Measurements from ENCODE around the gene SLC13A5. TPM values are rescaled to one million over a fixed set of nuclear protein-coding genes. Genes with fewer than 3 reads are reported as not detected.
"Not testable (repeated sequence)": the region's sequence is repeated elsewhere in the genome, so short reads cannot be mapped to it uniquely, and the experiment has no call there.

Gene SLC13A5
- polyA plus RNA-seq, 3 donors = not detected

- peaks cover 11% of the 10 kb centered on the region for H3K4me1 Mint-ChIP-seq
- Histone ChIP-seq H3K27me3 (ENCODE audit: control insufficient read depth in 2 of 2, insufficient read depth in 2 of 2, low read length in 2 of 2) (peaks cover 0 to 20% of the 10 kb centered on the region in 2 donors), H3K4me2 (replicated peaks; ENCODE audit: extremely low read depth, low read length, poor library complexity, severe bottlenecking) (no peak overlapping the region), H3K79me2 (ENCODE audit: insufficient read depth, low read length) (no peaks in the 10 kb centered on the region), H3K27ac (ENCODE audit: low read depth in 1 of 2, low read length in 2 of 2) (no peak overlapping the region), H3K36me3 (replicated peaks in 1 of 2; ENCODE audit: control insufficient read depth in 1 of 2, insufficient read depth in 2 of 2, low read length in 2 of 2) (no peaks in the 10 kb centered on the region), H2AFZ (ENCODE audit: insufficient read depth, low read depth, low read length, poor library complexity, severe bottlenecking) (no peak overlapping the region), H3K9me3 (replicated peaks in 1 of 2; ENCODE audit: control insufficient read depth in 1 of 2, insufficient read depth in 1 of 2, low read length in 2 of 2) (no peaks in the 10 kb centered on the region), H3K4me1 (ENCODE audit: control insufficient read depth in 1 of 2, insufficient read depth in 2 of 2, low read length in 2 of 2) (peaks cover 2% of the 10 kb centered on the region in 2 donors), H3K4me3 (replicated peaks in 1 of 3; ENCODE audit: low read depth in 2 of 3, low read length in 3 of 3) (no peak overlapping the region), H4K20me1 (ENCODE audit: insufficient read depth, low read length) (no peaks in the 10 kb centered on the region), H3K9ac (ENCODE audit: insufficient read depth, low read length, poor library complexity, severe bottlenecking) (no peak overlapping the region)
- no peaks in the 10 kb centered on the region for H3K9me3 Mint-ChIP-seq
- WGBS (ENCODE audit: insufficient coverage) = no CpG with 5 or more reads among the region's 6 CpGs
- no peak for TF ChIP-seq CTCF (IDR thresholded peaks at IDR 0.05)
- H3K27ac Mint-ChIP-seq = no peak overlapping the region
- H3K4me3 Mint-ChIP-seq = no peak overlapping the region
- H3K36me3 Mint-ChIP-seq = no peaks in the 10 kb centered on the region
- peaks cover 27 to 46% (median 38%) of the 10 kb centered on the region in 3 donors for H3K27me3 Mint-ChIP-seq (ENCODE audit: low read depth in 3 of 3)
- intact Hi-C loops (cut with micrococcal nuclease) = loop anchor here in 1 of 2 donors (10.0 kb wide), 1 partner anchor 328 kb away; the partner anchor contains the start of gene ALOX12
- DNase-seq = no peak
These were observed 46.6 kb downstream of the SLC13A5 start for GRCh38 chr17:6666557-6666956.

GRCh38 chr17:6666077-6666521 is 47.1 kb downstream of the SLC13A5 start:
- Histone ChIP-seq H4K20me1 (ENCODE audit: insufficient read depth, low read length) (no peaks in the 10 kb centered on the region), H3K36me3 (replicated peaks in 1 of 2; ENCODE audit: control insufficient read depth in 1 of 2, insufficient read depth in 2 of 2, low read length in 2 of 2) (no peaks in the 10 kb centered on the region), H3K9me3 (replicated peaks in 1 of 2; ENCODE audit: control insufficient read depth in 1 of 2, insufficient read depth in 1 of 2, low read length in 2 of 2) (no peaks in the 10 kb centered on the region), H3K4me2 (replicated peaks; ENCODE audit: extremely low read depth, low read length, poor library complexity, severe bottlenecking) (no peak overlapping the region), H3K79me2 (ENCODE audit: insufficient read depth, low read length) (no peaks in the 10 kb centered on the region), H3K4me1 (ENCODE audit: control insufficient read depth in 1 of 2, insufficient read depth in 2 of 2, low read length in 2 of 2) (peaks cover 6 to 7% of the 10 kb centered on the region in 2 donors), H3K9ac (ENCODE audit: insufficient read depth, low read length, poor library complexity, severe bottlenecking) (no peak overlapping the region), H3K4me3 (replicated peaks in 1 of 3; ENCODE audit: low read depth in 2 of 3, low read length in 3 of 3) (no peak overlapping the region), H3K27ac (ENCODE audit: low read depth in 1 of 2, low read length in 2 of 2) (no peak overlapping the region), H3K27me3 (ENCODE audit: control insufficient read depth in 2 of 2, insufficient read depth in 2 of 2, low read length in 2 of 2) (peaks cover 0 to 20% of the 10 kb centered on the region in 2 donors), H2AFZ (ENCODE audit: insufficient read depth, low read depth, low read length, poor library complexity, severe bottlenecking) (no peak overlapping the region)
- peaks cover 27 to 46% (median 34%) of the 10 kb centered on the region in 3 donors for H3K27me3 Mint-ChIP-seq (ENCODE audit: low read depth in 3 of 3)
- H3K4me3 Mint-ChIP-seq = peak overlapping the region in 1 of 2 donors; percentile 11
- peak; percentile 83 for TF ChIP-seq CTCF (IDR thresholded peaks at IDR 0.05)
- no peaks in the 10 kb centered on the region for H3K36me3 Mint-ChIP-seq
- H3K9me3 Mint-ChIP-seq = peaks cover 0 to 1% (median 0%) of the 10 kb centered on the region in 7 donors
- peak overlapping the region in 1 of 7 donors; percentile 14 for H3K27ac Mint-ChIP-seq
- peaks cover 16% of the 10 kb centered on the region for H3K4me1 Mint-ChIP-seq
- intact Hi-C loops (cut with micrococcal nuclease) = loop anchor here in 1 of 2 donors (10.0 kb wide), 1 partner anchor 329 kb away; the partner anchor contains the start of gene ALOX12
- DNase-seq = peak; percentile 52 to 68 (median 58)
- 24% methylated on average over 9 of the region's 9 CpGs for WGBS (ENCODE audit: insufficient coverage)

- not testable (repeated sequence) for H3K27ac Mint-ChIP-seq
- H3K27me3 Mint-ChIP-seq (ENCODE audit: low read depth in 3 of 3) = peaks cover 22 to 43% (median 41%) of the 10 kb centered on the region in 3 donors
These were observed 50.0 kb downstream of the SLC13A5 start for GRCh38 chr17:6663200-6663599.

More at GRCh38 chr17:6663200-6663599, 50.0 kb downstream of the SLC13A5 start:
- peaks cover 0 to 17% of the 10 kb centered on the region in 2 donors for H3K27me3 ChIP-seq (ENCODE audit: control insufficient read depth in 2 of 2, insufficient read depth in 2 of 2, low read length in 2 of 2)
- peaks cover 24 to 25% of the 10 kb centered on the region in 2 donors for H3K4me1 ChIP-seq (ENCODE audit: control insufficient read depth in 1 of 2, insufficient read depth in 2 of 2, low read length in 2 of 2)
- H3K36me3 Mint-ChIP-seq; H3K36me3 ChIP-seq (replicated peaks in 1 of 2; ENCODE audit: control insufficient read depth in 1 of 2, insufficient read depth in 2 of 2, low read length in 2 of 2); H4K20me1 ChIP-seq (ENCODE audit: insufficient read depth, low read length); H3K27ac ChIP-seq (ENCODE audit: low read depth in 1 of 2, low read length in 2 of 2); H3K79me2 ChIP-seq (ENCODE audit: insufficient read depth, low read length); H3K4me3 ChIP-seq (replicated peaks in 1 of 3; ENCODE audit: low read depth in 2 of 3, low read length in 3 of 3); H3K9me3 ChIP-seq (replicated peaks in 1 of 2; ENCODE audit: control insufficient read depth in 1 of 2, insufficient read depth in 1 of 2, low read length in 2 of 2); H3K4me2 ChIP-seq (replicated peaks; ENCODE audit: extremely low read depth, low read length, poor library complexity, severe bottlenecking); H2AFZ ChIP-seq (ENCODE audit: insufficient read depth, low read depth, low read length, poor library complexity, severe bottlenecking); DNase-seq; H3K9ac ChIP-seq (ENCODE audit: insufficient read depth, low read length, poor library complexity, severe bottlenecking); H3K9me3 Mint-ChIP-seq: not testable (repeated sequence)
- peak overlapping the region in 1 of 2 donors; percentile 68 for H3K4me3 Mint-ChIP-seq
- peaks cover 31% of the 10 kb centered on the region for H3K4me1 Mint-ChIP-seq
- over 99% methylated on average over 11 of the region's 14 CpGs for WGBS (ENCODE audit: insufficient coverage)
- intact Hi-C loops (cut with micrococcal nuclease) = loop anchor here in 1 of 2 donors (10.0 kb wide), 1 partner anchor 332 kb away; the partner anchor contains the start of gene ALOX12
